Left ventricle myocardium inferior (tissue), 1 donor: ENCODE results near the gene DSCAML1. TPM values are rescaled to one million over a fixed set of nuclear protein-coding genes. Genes with fewer than 3 reads are reported as not detected.

ENCODE experiments used
- DNase-seq: peaks from one replicate; pipeline ENCODE4 v3.0.0-alpha.2; 2020
- H3K27ac ChIP-seq: fragments of 200-600 bp; replicated peaks from 2 replicates; pipeline ENCODE4 v1.8.0; 2021
- H3K27me3 ChIP-seq: fragments of 200-600 bp; 2 replicates; pipeline ENCODE4 v1.8.0; 2021; ENCODE audit warnings: low read depth
- H3K36me3 ChIP-seq: fragments of 200-600 bp; 2 replicates; pipeline ENCODE4 v1.8.0; 2021
- H3K4me1 ChIP-seq: fragments of 200-600 bp; 2 replicates; pipeline ENCODE4 v1.8.0; 2021
- H3K4me3 ChIP-seq: fragments of 200-600 bp; 2 replicates; pipeline ENCODE4 v1.8.0; 2021; ENCODE audit warnings: mild to moderate bottlenecking, moderate library complexity
- H3K9me3 ChIP-seq: fragments of 200-600 bp; replicated peaks from 2 replicates; pipeline ENCODE4 v1.8.0; 2021
- CTCF ChIP-seq: fragments of 200-600 bp; IDR thresholded peaks from 2 replicates; pipeline ENCODE4 v1.8.0; 2021; ENCODE audit warnings: antibody characterized with exemption, mild to moderate bottlenecking, borderline replicate concordance
- intact Hi-C: fragments of 100-400 bp; cut with micrococcal nuclease; formaldehyde crosslinking; loops from one replicate; pipeline ENCODE4 v1.11.0; 2022
- total RNA-seq: library from RNA; stranded (reverse); fragmentation: NEBNext Ultra II Directional; extraction: Animal tissue kit (Norgen Biotek cat#: 25700); gene quantifications from one replicate; pipeline ENCODE4 v1.2.1, GENCODE V29; 2021
- donor health status: DM: no; HTN: yes; CAD: no; lungs with severe emphysema.

DSCAML1 gene
- total RNA-seq, 1 donor from 2014 or later: 0.19 TPM

GRCh38 chr11:117610901-117611300, 186.1 kb downstream of the DSCAML1 start:
- Histone ChIP-seq H3K27me3 (no peaks in the 10 kb centered on the region), H3K4me3 (no peak overlapping the region), H3K4me1 (peaks cover 13% of the 10 kb centered on the region), H3K36me3 (no peaks in the 10 kb centered on the region), H3K9me3 (no peaks in the 10 kb centered on the region), H3K27ac (no peak overlapping the region)
- DNase-seq: no peak
- no peak for TF ChIP-seq CTCF
- intact Hi-C loops: no loop called here

- intact Hi-C loops: no loop called here
- Histone ChIP-seq H3K4me3 (no peak overlapping the region), H3K9me3 (no peaks in the 10 kb centered on the region), H3K27ac (no peak overlapping the region), H3K36me3 (no peaks in the 10 kb centered on the region), H3K27me3 (no peaks in the 10 kb centered on the region), H3K4me1 (peaks cover 13% of the 10 kb centered on the region)
- TF ChIP-seq CTCF: no peak
- no peak for DNase-seq
Measured at GRCh38 chr11:117610045-117610444, 187.0 kb downstream of the DSCAML1 start.

GRCh38 chr11:117607449-117607848, 189.6 kb downstream of the DSCAML1 start:
- no peak for TF ChIP-seq CTCF

GRCh38 chr11:117606790-117607189, 190.2 kb downstream of the DSCAML1 start:
- no peaks in the 10 kb centered on the region for H3K4me1 ChIP-seq
- H3K9me3 ChIP-seq: no peaks in the 10 kb centered on the region
- H3K4me3 ChIP-seq: no peak overlapping the region
- no peaks in the 10 kb centered on the region for H3K27me3 ChIP-seq
- TF ChIP-seq CTCF: no peak
- no peak overlapping the region for H3K27ac ChIP-seq
- intact Hi-C loops: no loop called here
- H3K36me3 ChIP-seq: no peaks in the 10 kb centered on the region
- DNase-seq: no peak

More at GRCh38 chr11:117607449-117607848, 189.6 kb downstream of the DSCAML1 start:
- Histone ChIP-seq H3K4me1 (no peaks in the 10 kb centered on the region), H3K27me3 (no peaks in the 10 kb centered on the region), H3K36me3 (no peaks in the 10 kb centered on the region), H3K9me3 (no peaks in the 10 kb centered on the region), H3K27ac (no peak overlapping the region), H3K4me3 (no peak overlapping the region)
- intact Hi-C loops: no loop called here
- no peak for DNase-seq

- H3K9me3 ChIP-seq: no peaks in the 10 kb centered on the region
- intact Hi-C loops: no loop called here
- no peaks in the 10 kb centered on the region for H3K27me3 ChIP-seq
- H3K36me3 ChIP-seq: no peaks in the 10 kb centered on the region
- TF ChIP-seq CTCF: no peak
- no peak overlapping the region for H3K4me3 ChIP-seq
- no peak for DNase-seq
- no peaks in the 10 kb centered on the region for H3K4me1 ChIP-seq
- H3K27ac ChIP-seq: no peak overlapping the region
Measured at GRCh38 chr11:117606211-117606610, 190.8 kb downstream of the DSCAML1 start.

- Histone ChIP-seq H3K4me1 (peaks cover 7% of the 10 kb centered on the region), H3K4me3 (no peak overlapping the region), H3K36me3 (no peaks in the 10 kb centered on the region), H3K27me3 (no peaks in the 10 kb centered on the region), H3K9me3 (no peaks in the 10 kb centered on the region), H3K27ac (no peak overlapping the region)
- intact Hi-C loops: no loop called here
- no peak for TF ChIP-seq CTCF
- DNase-seq: no peak
Measured at GRCh38 chr11:117605331-117605730, 191.7 kb downstream of the DSCAML1 start.
